Dermis microvascular lymphatic vessel endothelial cell (primary cell): Measurements from ENCODE around the gene ZNF516. TPM values are rescaled to one million over a fixed set of nuclear protein-coding genes. Genes with fewer than 3 reads are reported as not detected.
A peak's percentile ranks its signal among the peaks of the same experiment; 100 is the strongest.

Source experiments
- DNase-seq, 2 donors: peaks; one replicate each; pipeline versions ENCODE4 v3.0.0 to v3.0.0-alpha.2; 2010; ENCODE audit warnings: low read depth in 2 of 2
- total RNA-seq: library from RNA; depleted of rRNA; stranded (reverse); fragments of >200 nt; gene quantifications from 2 replicates; pipeline ENCODE4 v1.2.1, GENCODE V29; 2014

Gene ZNF516
- total RNA-seq, 1 donor from 2014 or later = 8.2 TPM

- no peak for DNase-seq
These were observed 12.1 kb upstream of the ZNF516 start for GRCh38 chr18:76506974-76507764.

GRCh38 chr18:76506395-76506794 is 11.4 kb upstream of the ZNF516 start:
- DNase-seq = no peak

GRCh38 chr18:76505614-76506013 is 10.6 kb upstream of the ZNF516 start:
- DNase-seq = no peak

- no peak for DNase-seq
These were observed 9.7 kb upstream of the ZNF516 start for GRCh38 chr18:76504749-76505148.

GRCh38 chr18:76503649-76504386 is 8.8 kb upstream of the ZNF516 start:
- DNase-seq = no peak

GRCh38 chr18:76502551-76502950 is 7.5 kb upstream of the ZNF516 start:
- DNase-seq = no peak

- no peak for DNase-seq
These were observed 4.7 kb upstream of the ZNF516 start for GRCh38 chr18:76499637-76500340.

GRCh38 chr18:76499021-76499420 is 4.0 kb upstream of the ZNF516 start:
- no peak for DNase-seq

GRCh38 chr18:76498064-76498463 is 3.0 kb upstream of the ZNF516 start:
- no peak for DNase-seq

- no peak for DNase-seq
These were observed 2.0 kb upstream of the ZNF516 start for GRCh38 chr18:76497021-76497420.

GRCh38 chr18:76496194-76496890 is 1.3 kb upstream of the ZNF516 start:
- peak in 1 of 2 donors; percentile 14 for DNase-seq

- peak in 1 of 2 donors; percentile 49 for DNase-seq
These were observed 572 bp upstream of the ZNF516 start for GRCh38 chr18:76495435-76496193.

- DNase-seq = peak in 1 of 2 donors; percentile 18
These were observed 624 bp downstream of the ZNF516 start for GRCh38 chr18:76494231-76495005.

- DNase-seq = peak in 1 of 2 donors; percentile 52
These were observed 1.6 kb downstream of the ZNF516 start for GRCh38 chr18:76493213-76494161.

GRCh38 chr18:76492669-76493212 is 2.3 kb downstream of the ZNF516 start:
- peak; percentile 98 to 99 for DNase-seq

- peak in 1 of 2 donors; percentile 41 for DNase-seq
These were observed 3.0 kb downstream of the ZNF516 start for GRCh38 chr18:76491776-76492668.

GRCh38 chr18:76491473-76491775 is 3.6 kb downstream of the ZNF516 start:
- DNase-seq = peak in 1 of 2 donors; percentile 72
